Upper lobe of left lung (tissue), 6 donors: Measurements from ENCODE around the gene MYBPC3. TPM values are rescaled to one million over a fixed set of nuclear protein-coding genes. Genes with fewer than 3 reads are reported as not detected.
A peak's percentile ranks its signal among the peaks of the same experiment; 100 is the strongest.

Source experiments
- ATAC-seq, 2 donors: fragments of 200-7000 bp; cut with Tn5 transposase; one replicate each; pipeline ENCODE4 v1.9.1; 2022; ENCODE audit warnings: mild to moderate bottlenecking in 2 of 2, moderate library complexity in 2 of 2; ENCODE audit not compliant: low FRiP score in 2 of 2
- DNase-seq, 2 donors: peaks; one replicate each; pipeline ENCODE4 v3.0.0-alpha.2; 2019 to 2020
- H3K27ac ChIP-seq, 4 donors: fragments of 200-600 bp; sonication (generic); one replicate each; pipeline ENCODE4 v1.5.1; 2016 to 2019
- H3K27me3 ChIP-seq, 4 donors: fragments of 200-600 bp; sonication (generic); one replicate each; pipeline ENCODE4 v1.5.1; 2017 to 2019
- H3K36me3 ChIP-seq, 4 donors: fragments of 200-600 bp; sonication (generic); one replicate each; pipeline ENCODE4 v1.5.1; 2016 to 2019
- H3K4me1 ChIP-seq, 4 donors: fragments of 200-600 bp; sonication (generic); one replicate each; pipeline ENCODE4 v1.5.1; 2018 to 2019
- H3K4me3 ChIP-seq, 4 donors: fragments of 200-600 bp; sonication (generic); one replicate each; pipeline ENCODE4 v1.5.1; 2017 to 2019; ENCODE audit warnings: mild to moderate bottlenecking in 2 of 4, moderate library complexity in 1 of 4
- H3K9me3 ChIP-seq, 4 donors: fragments of 200-600 bp; sonication (generic); one replicate each; pipeline ENCODE4 v1.5.1; 2018 to 2019
- CTCF ChIP-seq, 6 experiments: fragments of 450-650 bp in 4 of 6; fragments of 200-600 bp in 2 of 6; sonication (generic) in 2 of 6; IDR thresholded peaks; one replicate each; pipeline ENCODE4 v1.5.1; 2016 to 2019; ENCODE audit warnings: antibody characterized with exemption in 6 of 6
- EP300 ChIP-seq, 4 donors: sonication (generic); formaldehyde crosslinking; IDR thresholded peaks; one replicate each; pipeline ENCODE4 v1.5.1; 2017; ENCODE audit warnings: antibody characterized with exemption in 4 of 4, control low read depth in 2 of 4
- POLR2A ChIP-seq, 4 donors: fragments of 450-650 bp; IDR thresholded peaks; one replicate each; pipeline ENCODE4 v1.5.1; 2016 to 2017; ENCODE audit warnings: antibody characterized with exemption in 4 of 4, mild to moderate bottlenecking in 2 of 4
- POLR2AphosphoS5 ChIP-seq, 2 donors: sonication (generic); formaldehyde crosslinking; IDR thresholded peaks; one replicate each; pipeline ENCODE4 v1.5.1; 2017; ENCODE audit warnings: antibody characterized with exemption in 2 of 2
- WGBS, 2 donors: methylation state at CpG; one replicate each; pipeline ENCODE4 v1.1.5; 2017 to 2018; 5-methylcytosine and 5-hydroxymethylcytosine counted together
- total RNA-seq, 6 donors: library from RNA; depleted of rRNA in 4 of 6; stranded (reverse); fragments of >200 nt in 4 of 6; gene quantifications; one replicate each; pipeline versions ENCODE4 v1.1.0 to v1.2.1, GENCODE V29; 2016 to 2021
- donor health status: DM: no; HTN: no; CAD: no; lungs with moderate emphysema.
- donor health status: DM: no; HTN: yes; CAD: no; lungs with severe emphysema.

MYBPC3 gene
- total RNA-seq, 6 donors from 2014 or later, result 0.61 to 1.8 (median 1.0) TPM; not detected in 1

GRCh38 chr11:47327025-47327424 lies 25.5 kb downstream of the MYBPC3 start:
- WGBS, 2 donors, result 90 to 94% methylated on average over 12 to 13 of the region's 13 CpGs
- DNase-seq (no peak), ATAC-seq (no peak)
- no peak overlapping the region for H3K27ac ChIP-seq
- TF ChIP-seq EP300 (IDR thresholded peaks at IDR 0.05) (no peak), POLR2AphosphoS5 (IDR thresholded peaks at IDR 0.05) (no peak), CTCF (IDR thresholded peaks at IDR 0.05) (no peak), POLR2A (IDR thresholded peaks at IDR 0.05) (no peak)
- H3K9me3 ChIP-seq, result no peaks in the 10 kb centered on the region
- H3K27me3 ChIP-seq, result no peaks in the 10 kb centered on the region
- H3K4me1 ChIP-seq, result peaks cover 0 to 6% (median 3%) of the 10 kb centered on the region in 4 donors
- H3K4me3 ChIP-seq, result no peak overlapping the region
- H3K36me3 ChIP-seq, result peaks cover 4 to 53% (median 20%) of the 10 kb centered on the region in 4 donors

GRCh38 chr11:47326198-47326597 lies 26.3 kb downstream of the MYBPC3 start:
- no peaks in the 10 kb centered on the region for H3K27me3 ChIP-seq
- H3K9me3 ChIP-seq, result no peaks in the 10 kb centered on the region
- WGBS, 2 donors, result 91 to 99% methylated on average over 12 of the region's 12 CpGs
- DNase-seq (peak in 1 of 2 donors; percentile 13), ATAC-seq (no peak)
- no peak overlapping the region for H3K4me3 ChIP-seq
- peaks cover 10 to 60% (median 22%) of the 10 kb centered on the region in 4 donors for H3K36me3 ChIP-seq
- TF ChIP-seq POLR2A (IDR thresholded peaks at IDR 0.05) (no peak), EP300 (IDR thresholded peaks at IDR 0.05) (no peak), CTCF (IDR thresholded peaks at IDR 0.05) (no peak), POLR2AphosphoS5 (IDR thresholded peaks at IDR 0.05) (no peak)
- peaks cover 0 to 6% (median 3%) of the 10 kb centered on the region in 4 donors for H3K4me1 ChIP-seq
- no peak overlapping the region for H3K27ac ChIP-seq

GRCh38 chr11:47325271-47326041 lies 27.0 kb downstream of the MYBPC3 start:
- 71 to 85% methylated on average over 12 to 15 of the region's 15 CpGs for WGBS, 2 donors
- Histone ChIP-seq H3K4me1 (peaks cover 0 to 6% (median 3%) of the 10 kb centered on the region in 4 donors), H3K27ac (no peak overlapping the region), H3K9me3 (no peaks in the 10 kb centered on the region), H3K27me3 (no peaks in the 10 kb centered on the region), H3K36me3 (peaks cover 6 to 63% (median 24%) of the 10 kb centered on the region in 4 donors), H3K4me3 (no peak overlapping the region)
- ATAC-seq (no peak), DNase-seq (peak in 1 of 2 donors; percentile 16)
- TF ChIP-seq POLR2AphosphoS5 (IDR thresholded peaks at IDR 0.05), result no peak
- no peak for TF ChIP-seq CTCF (IDR thresholded peaks at IDR 0.05)
- TF ChIP-seq POLR2A (IDR thresholded peaks at IDR 0.05), result no peak
- TF ChIP-seq EP300 (IDR thresholded peaks at IDR 0.05), result no peak

- Histone ChIP-seq H3K36me3 (peaks cover 4 to 56% (median 25%) of the 10 kb centered on the region in 4 donors), H3K27ac (no peak overlapping the region), H3K4me1 (peaks cover 0 to 3% (median 0%) of the 10 kb centered on the region in 4 donors), H3K27me3 (no peaks in the 10 kb centered on the region), H3K4me3 (no peak overlapping the region), H3K9me3 (no peaks in the 10 kb centered on the region)
- DNase-seq, result peak in 1 of 2 donors; percentile 13
- WGBS, 2 donors, result 86 to 97% methylated on average over 6 to 12 of the region's 12 CpGs
- TF ChIP-seq POLR2AphosphoS5 (IDR thresholded peaks at IDR 0.05), result no peak
- no peak for ATAC-seq
Measured at GRCh38 chr11:47324520-47324919, 28.0 kb downstream of the MYBPC3 start.

- H3K27ac ChIP-seq, result no peak overlapping the region
- peaks cover 16 to 80% (median 60%) of the 10 kb centered on the region in 4 donors for H3K36me3 ChIP-seq
- WGBS, 2 donors, result 87 to 91% methylated on average over 2 of the region's 2 CpGs
Measured at GRCh38 chr11:47318166-47318565, 34.3 kb downstream of the MYBPC3 start.

More at GRCh38 chr11:47318166-47318565, 34.3 kb downstream of the MYBPC3 start:
- ATAC-seq, result no peak
- Histone ChIP-seq H3K4me1 (no peaks in the 10 kb centered on the region), H3K4me3 (no peak overlapping the region), H3K9me3 (no peaks in the 10 kb centered on the region), H3K27me3 (no peaks in the 10 kb centered on the region)
- TF ChIP-seq CTCF (IDR thresholded peaks at IDR 0.05) (no peak), POLR2A (IDR thresholded peaks at IDR 0.05) (no peak), EP300 (IDR thresholded peaks at IDR 0.05) (no peak), POLR2AphosphoS5 (IDR thresholded peaks at IDR 0.05) (no peak)
- DNase-seq, result no peak
